ENCODE measurements around the gene ST8SIA1. TPM values are rescaled to one million over a fixed set of nuclear protein-coding genes. Genes with fewer than 3 reads are reported as not detected.

Gene ST8SIA1
- total RNA-seq, 1 donor from 2014 or later: 3.6 TPM

- Mint-ChIP-seq H3K9me3 (ENCODE audit: unreplicated experiment) (no peaks in the 10 kb centered on the region), H3K4me1 (ENCODE audit: unreplicated experiment) (no peaks in the 10 kb centered on the region), H3K4me3 (ENCODE audit: unreplicated experiment) (no peak overlapping the region), H3K36me3 (ENCODE audit: unreplicated experiment) (no peaks in the 10 kb centered on the region), H3K27me3 (ENCODE audit: unreplicated experiment) (peaks cover 61% of the 10 kb centered on the region), H3K27ac (ENCODE audit: unreplicated experiment) (no peak overlapping the region)
- DNase-seq (ENCODE audit: extremely low spot score, unreplicated experiment): no peak
- TF ChIP-seq CTCF (IDR thresholded peaks at IDR 0.05): no peak
Observed at GRCh38 chr12:22180705-22181104, 153.8 kb downstream of the ST8SIA1 start.

GRCh38 chr12:22173177-22173576, 161.3 kb downstream of the ST8SIA1 start:
- peaks cover 26% of the 10 kb centered on the region for H3K27me3 Mint-ChIP-seq (ENCODE audit: unreplicated experiment)

GRCh38 chr12:22172501-22172900, 162.0 kb downstream of the ST8SIA1 start:
- no peak overlapping the region for H3K4me3 Mint-ChIP-seq (ENCODE audit: unreplicated experiment)
- H3K4me1 Mint-ChIP-seq (ENCODE audit: unreplicated experiment): no peaks in the 10 kb centered on the region
- H3K27ac Mint-ChIP-seq (ENCODE audit: unreplicated experiment): no peak overlapping the region
- H3K9me3 Mint-ChIP-seq (ENCODE audit: unreplicated experiment): no peaks in the 10 kb centered on the region
- H3K36me3 Mint-ChIP-seq (ENCODE audit: unreplicated experiment): no peaks in the 10 kb centered on the region
- DNase-seq (ENCODE audit: extremely low spot score, unreplicated experiment): no peak
- peaks cover 23% of the 10 kb centered on the region for H3K27me3 Mint-ChIP-seq (ENCODE audit: unreplicated experiment)
- no peak for TF ChIP-seq CTCF (IDR thresholded peaks at IDR 0.05)

More at GRCh38 chr12:22173177-22173576, 161.3 kb downstream of the ST8SIA1 start:
- H3K4me1 Mint-ChIP-seq (ENCODE audit: unreplicated experiment): no peaks in the 10 kb centered on the region
- DNase-seq (ENCODE audit: extremely low spot score, unreplicated experiment): no peak
- no peaks in the 10 kb centered on the region for H3K9me3 Mint-ChIP-seq (ENCODE audit: unreplicated experiment)
- H3K36me3 Mint-ChIP-seq (ENCODE audit: unreplicated experiment): no peaks in the 10 kb centered on the region
- TF ChIP-seq CTCF (IDR thresholded peaks at IDR 0.05): peak; percentile 24
- no peak overlapping the region for H3K4me3 Mint-ChIP-seq (ENCODE audit: unreplicated experiment)
- no peak overlapping the region for H3K27ac Mint-ChIP-seq (ENCODE audit: unreplicated experiment)

GRCh38 chr12:22169376-22169775, 165.1 kb downstream of the ST8SIA1 start:
- no peak for TF ChIP-seq CTCF (IDR thresholded peaks at IDR 0.05)
- Mint-ChIP-seq H3K4me1 (ENCODE audit: unreplicated experiment) (no peaks in the 10 kb centered on the region), H3K27me3 (ENCODE audit: unreplicated experiment) (peaks cover 27% of the 10 kb centered on the region), H3K4me3 (ENCODE audit: unreplicated experiment) (no peak overlapping the region), H3K9me3 (ENCODE audit: unreplicated experiment) (no peaks in the 10 kb centered on the region), H3K36me3 (ENCODE audit: unreplicated experiment) (no peaks in the 10 kb centered on the region), H3K27ac (ENCODE audit: unreplicated experiment) (no peak overlapping the region)
- no peak for DNase-seq (ENCODE audit: extremely low spot score, unreplicated experiment)

- no peak for TF ChIP-seq CTCF (IDR thresholded peaks at IDR 0.05)
- no peak overlapping the region for H3K4me3 Mint-ChIP-seq (ENCODE audit: unreplicated experiment)
- DNase-seq (ENCODE audit: extremely low spot score, unreplicated experiment): no peak
- peaks cover 8% of the 10 kb centered on the region for H3K9me3 Mint-ChIP-seq (ENCODE audit: unreplicated experiment)
- peaks cover 24% of the 10 kb centered on the region for H3K27me3 Mint-ChIP-seq (ENCODE audit: unreplicated experiment)
- no peak overlapping the region for H3K27ac Mint-ChIP-seq (ENCODE audit: unreplicated experiment)
- peaks cover 4% of the 10 kb centered on the region for H3K36me3 Mint-ChIP-seq (ENCODE audit: unreplicated experiment)
- H3K4me1 Mint-ChIP-seq (ENCODE audit: unreplicated experiment): no peaks in the 10 kb centered on the region
Observed at GRCh38 chr12:22164139-22164538, 170.4 kb downstream of the ST8SIA1 start.

Measured in osteocyte (in vitro differentiated cells).